CD4-positive, alpha-beta T cell treated with Interleukin-1 beta for 1 hour (primary cell): Measurements from ENCODE around the gene GGACT.
A peak's percentile ranks its signal among the peaks of the same experiment; 100 is the strongest.
"Not testable (repeated sequence)": the region's sequence is repeated elsewhere in the genome, so short reads cannot be mapped to it uniquely, and the experiment has no call there.

Experiments used
- DNase-seq, 2 donors: peaks; one replicate each; pipeline ENCODE4 v3.0.0-alpha.2; 2020 to 2022

The GGACT gene

DNA sequence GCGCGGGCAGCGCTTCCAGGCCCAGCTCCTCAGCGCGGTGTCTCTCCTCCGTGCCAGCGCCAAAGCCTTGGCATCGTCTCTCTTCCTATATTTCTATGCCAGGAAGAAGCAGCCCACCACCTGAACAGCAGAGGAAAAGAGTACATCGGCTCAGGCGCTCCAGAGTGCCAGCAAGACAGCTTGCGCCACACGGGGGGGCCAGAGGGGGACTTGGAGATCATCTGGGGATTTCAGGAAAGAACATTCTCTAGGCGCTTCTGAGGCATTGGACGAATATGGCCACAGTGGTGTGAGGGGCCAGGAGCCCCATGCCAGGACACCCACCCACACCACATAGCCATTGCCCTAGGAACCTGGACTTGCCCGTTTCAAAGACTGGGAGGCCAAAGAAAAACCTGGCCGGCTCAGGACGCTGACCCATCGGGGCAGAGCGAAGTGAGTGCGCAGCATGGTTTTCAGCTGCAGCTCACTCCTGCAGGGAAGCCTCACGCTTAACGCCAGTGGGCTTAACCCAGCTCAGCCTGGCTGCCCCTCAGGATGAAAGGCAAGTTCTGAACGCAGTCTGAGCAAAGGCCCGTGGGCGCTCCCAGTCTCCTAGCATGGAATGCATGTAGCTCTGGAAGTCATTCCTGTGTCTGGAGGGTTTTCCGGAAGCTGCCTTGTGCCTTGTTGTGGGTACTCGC is 62.1 kb downstream of the GGACT start:
- DNase-seq = no peak

DNA sequence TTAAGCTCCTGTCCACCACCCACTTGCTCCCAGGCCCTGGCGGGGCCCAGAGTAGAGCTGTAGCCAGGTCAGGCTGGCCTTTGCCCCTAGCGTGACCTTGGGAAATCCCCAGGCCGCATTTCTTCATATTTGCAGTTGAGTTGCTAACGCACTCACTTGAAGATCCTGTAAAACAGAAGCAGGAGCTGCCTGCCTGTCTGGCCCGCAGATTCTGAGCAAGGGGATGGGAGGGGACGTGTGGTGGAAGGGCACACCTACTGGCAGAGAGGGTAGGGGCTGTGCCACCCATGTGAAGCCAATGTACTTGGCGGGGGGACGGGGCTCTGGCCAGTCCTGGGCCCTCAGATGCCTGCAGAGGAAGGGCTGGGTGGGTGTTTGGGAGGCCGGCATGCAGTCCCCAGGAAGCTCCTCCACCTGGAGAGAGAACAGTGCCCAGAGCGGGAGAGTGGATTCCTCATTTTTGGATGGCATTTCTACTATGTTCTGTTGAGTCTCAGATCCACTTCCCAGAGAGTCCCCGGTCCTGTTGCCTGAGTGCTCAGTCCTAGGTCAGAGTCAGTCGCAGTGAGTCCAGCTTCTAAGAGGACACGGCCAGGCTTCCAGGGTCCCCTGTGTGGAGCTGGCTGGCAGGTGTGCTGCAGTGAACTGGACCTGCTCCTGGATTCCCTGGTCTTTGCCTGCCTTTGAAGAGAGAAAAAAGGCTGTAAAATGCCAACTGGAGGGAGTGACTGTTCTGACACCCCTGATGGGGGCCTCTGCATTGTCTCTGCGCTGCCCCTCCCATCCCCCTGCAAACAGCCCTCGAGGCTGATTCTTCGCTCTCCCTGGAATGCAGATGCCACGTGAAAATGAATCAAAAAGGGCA is 62.9 kb downstream of the GGACT start:
- DNase-seq = no peak

DNA sequence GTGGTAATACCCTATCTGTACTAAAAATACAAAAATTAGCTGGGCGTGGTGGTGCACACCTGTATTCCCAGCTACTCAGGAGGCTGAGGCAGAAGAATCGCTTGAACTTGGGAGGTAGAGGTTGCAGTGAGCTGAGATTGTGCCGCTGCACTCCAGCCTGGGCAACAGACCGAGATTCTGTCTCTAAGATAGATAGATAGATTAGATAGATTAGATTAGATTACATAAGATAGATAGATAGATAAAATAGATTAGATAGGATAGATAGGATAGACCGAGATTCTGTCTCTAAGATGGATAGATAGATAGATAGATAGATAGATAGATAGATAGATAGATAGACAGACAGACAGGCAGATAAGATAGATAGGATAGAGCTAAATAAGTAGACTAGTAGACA is 63.9 kb downstream of the GGACT start:
- not testable (repeated sequence) for DNase-seq

DNA sequence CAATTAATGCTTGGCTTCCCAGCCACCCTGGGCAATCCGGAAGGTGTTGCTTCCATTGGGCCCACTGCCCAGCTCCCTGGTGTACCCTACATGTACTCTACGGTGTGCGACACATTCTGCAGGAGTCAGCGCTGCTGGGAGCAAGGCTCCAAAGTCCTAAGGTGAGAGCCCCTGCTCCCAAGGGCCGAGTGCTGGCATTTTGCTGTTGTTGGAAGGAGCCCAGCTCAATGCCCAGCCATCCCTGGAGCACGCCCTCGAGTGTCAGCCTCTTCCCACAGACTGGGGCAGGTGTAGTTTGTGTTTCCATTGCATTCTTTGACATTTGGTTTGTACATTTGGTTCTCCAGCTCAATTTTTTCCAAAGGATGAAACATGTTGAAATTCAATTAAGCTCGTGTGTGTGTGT is 64.6 kb downstream of the GGACT start:
- no peak for DNase-seq

DNA sequence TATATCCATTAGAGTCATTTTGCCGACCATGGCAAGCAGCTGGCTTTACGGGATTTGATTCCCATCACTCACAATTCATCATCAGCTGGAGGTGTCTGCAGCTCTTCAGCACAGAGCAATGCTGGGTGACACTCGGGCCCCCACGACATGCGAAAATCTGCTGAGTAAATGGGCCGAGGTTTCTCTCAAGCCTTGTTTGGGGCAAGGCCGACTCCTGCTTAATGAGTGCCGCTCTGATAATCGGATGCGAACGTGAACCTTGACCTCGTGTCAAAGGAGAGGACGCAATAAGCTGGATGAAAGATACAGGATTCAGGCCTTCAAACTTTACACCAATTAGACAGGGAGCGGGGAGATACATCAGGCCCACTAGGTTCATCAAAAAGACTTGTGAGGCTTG is 65.2 kb downstream of the GGACT start:
- no peak for DNase-seq

- DNase-seq = no peak
Observed at GRCh38 chr13:100522618-100523309, 65.8 kb downstream of the GGACT start.

GRCh38 chr13:100521851-100522617 is 66.6 kb downstream of the GGACT start:
- no peak for DNase-seq

- DNase-seq = no peak
Observed at GRCh38 chr13:100520936-100521850, 67.4 kb downstream of the GGACT start.

DNA sequence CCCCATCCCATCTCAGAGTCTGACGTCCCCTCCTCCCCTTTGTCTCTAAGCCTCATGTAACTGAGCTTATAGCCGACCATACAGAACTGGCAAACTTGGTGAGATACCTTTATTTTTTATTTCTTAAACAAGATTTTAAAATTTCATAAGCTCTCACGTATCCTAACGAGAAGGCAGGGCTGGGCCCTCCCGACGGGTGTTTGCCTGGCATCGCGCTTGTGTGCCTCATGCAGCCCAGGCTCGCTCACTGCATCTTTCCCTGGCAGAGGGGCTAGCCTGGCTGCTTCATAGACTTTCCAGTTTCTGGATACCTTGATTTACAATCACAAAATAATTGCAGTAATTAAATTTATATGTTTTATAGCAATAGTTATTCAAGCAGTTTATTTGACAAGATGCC is 69.0 kb downstream of the GGACT start:
- no peak for DNase-seq

- no peak for DNase-seq
Observed at GRCh38 chr13:100518394-100519062, 70.1 kb downstream of the GGACT start.

DNA sequence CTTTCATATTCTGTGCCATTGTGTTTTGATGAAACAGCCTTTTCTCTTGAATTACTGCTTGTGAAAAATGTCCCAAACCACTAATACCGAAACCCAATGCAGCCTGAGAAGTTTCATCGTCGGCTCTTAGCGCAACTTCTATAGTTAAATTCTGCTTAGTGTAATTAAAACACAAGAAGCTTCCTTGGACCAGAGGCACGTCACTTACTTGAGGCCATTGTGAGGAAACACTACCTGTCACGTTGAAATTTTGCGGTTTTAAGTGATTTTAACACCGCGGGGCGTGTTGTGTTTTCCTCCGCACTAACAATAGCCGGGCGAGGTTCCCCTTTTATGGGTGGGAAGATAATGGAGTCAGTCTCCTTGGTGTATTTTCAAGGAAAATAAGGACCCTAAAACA is 70.9 kb downstream of the GGACT start:
- peak in 1 of 2 donors; percentile 24 for DNase-seq

- no peak for DNase-seq
Observed at GRCh38 chr13:100517135-100517534, 71.5 kb downstream of the GGACT start.

- DNase-seq = no peak
Observed at GRCh38 chr13:100515410-100515800, 73.2 kb downstream of the GGACT start.

DNA sequence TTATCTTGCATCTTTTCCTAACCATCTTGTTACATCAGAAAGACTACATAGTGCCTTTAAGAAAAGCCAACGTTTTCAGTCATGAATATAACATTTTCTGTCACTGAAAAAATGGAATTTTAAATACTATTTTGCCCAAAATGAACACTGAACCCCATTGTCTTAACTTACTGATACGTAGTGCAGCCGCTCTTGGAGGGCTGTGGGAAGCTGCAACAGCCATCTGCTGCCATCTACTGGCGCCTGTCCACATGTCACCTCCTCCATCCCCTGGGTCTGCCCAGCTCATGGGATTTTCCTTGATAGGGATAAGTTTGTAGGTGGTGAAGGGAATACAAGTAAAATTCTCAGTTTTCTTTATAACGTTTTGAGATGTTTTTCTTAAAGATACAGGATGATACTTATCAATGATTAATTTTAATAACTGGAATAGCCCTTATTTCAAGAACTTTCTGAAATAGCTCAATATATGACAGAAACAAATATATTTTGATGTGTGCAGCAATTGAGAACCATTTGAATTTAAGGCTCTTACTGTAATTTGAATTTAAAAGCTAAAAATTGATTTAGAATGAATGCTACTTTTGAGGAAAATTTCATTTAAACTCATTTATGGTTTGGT is 73.7 kb downstream of the GGACT start:
- DNase-seq = peak; percentile 68 to 71

- no peak for DNase-seq
Observed at GRCh38 chr13:100513987-100514670, 74.5 kb downstream of the GGACT start.

- DNase-seq = no peak
Observed at GRCh38 chr13:100513171-100513570, 75.4 kb downstream of the GGACT start.

DNA sequence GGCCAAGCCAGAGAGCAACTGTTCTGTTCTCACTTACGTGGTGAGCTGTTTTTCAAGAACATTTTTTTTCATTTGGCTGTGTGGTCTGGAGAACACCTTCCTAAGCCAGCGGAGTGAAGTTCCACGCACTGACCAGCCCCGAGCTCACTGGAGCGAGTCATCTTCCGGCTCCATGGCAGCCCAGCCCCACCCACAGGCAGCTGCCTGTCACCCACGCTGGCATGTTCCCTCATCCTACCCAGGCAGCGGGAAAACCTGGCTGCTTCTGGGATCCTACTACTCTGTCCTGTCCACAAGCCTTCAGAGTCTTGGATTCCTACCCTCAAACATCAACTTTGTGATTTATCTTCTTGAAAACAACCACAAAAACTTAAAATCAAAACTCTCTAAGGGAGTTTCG is 76.2 kb downstream of the GGACT start:
- no peak for DNase-seq

DNA sequence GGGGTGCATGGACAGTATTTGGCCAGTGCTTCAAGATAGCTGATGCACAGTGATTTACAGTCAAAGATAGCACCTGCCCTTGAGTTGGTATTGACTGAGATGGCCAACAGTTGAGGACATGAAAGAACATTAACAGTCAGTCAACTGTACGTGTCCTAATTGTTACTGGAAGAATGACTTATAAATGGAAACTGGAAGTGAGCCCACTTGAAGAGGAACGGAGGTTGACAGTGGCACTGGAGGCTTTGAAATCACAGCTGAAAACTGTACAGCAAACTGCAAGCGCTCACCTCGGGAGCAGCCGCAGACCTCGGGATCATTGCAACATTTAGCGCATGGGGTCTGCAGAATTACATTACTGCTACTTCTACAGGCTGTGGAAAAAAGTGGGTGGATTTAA is 77.1 kb downstream of the GGACT start:
- DNase-seq = no peak

- no peak for DNase-seq
Observed at GRCh38 chr13:100510208-100510957, 78.2 kb downstream of the GGACT start.
